Psoas muscle (tissue), 8 donors: ENCODE measurements around the gene RNF212. TPM values are rescaled to one million over a fixed set of nuclear protein-coding genes. Genes with fewer than 3 reads are reported as not detected.

Experiments used
- ATAC-seq, 4 donors: fragments of 200-7000 bp; cut with Tn5 transposase; one replicate each; pipeline ENCODE4 v1.9.1; 2020; ENCODE audit warnings: moderate library complexity in 3 of 4, mild to moderate bottlenecking in 2 of 4
- DNase-seq, 2 donors: peaks; one replicate each; pipeline ENCODE4 v3.0.0-alpha.2; 2020
- H3K27ac ChIP-seq: fragments of 200-600 bp; one replicate; pipeline ENCODE4 v1.8.0; 2022
- H3K27me3 ChIP-seq, 3 donors: fragments of 200-600 bp in 1 of 3; one replicate each; pipeline versions ENCODE4 v1.6.1 to v1.8.0; 2013 to 2022; ENCODE audit warnings: low read length in 2 of 3, mild to moderate bottlenecking in 2 of 3, moderate library complexity in 1 of 3; ENCODE audit not compliant: insufficient read depth in 3 of 3
- H3K36me3 ChIP-seq, 2 donors: fragments of 200-600 bp in 1 of 2; one replicate each; pipeline versions ENCODE4 v1.6.1 to v1.8.0; 2013 to 2022; ENCODE audit warnings: low read depth in 1 of 2, mild to moderate bottlenecking in 1 of 2, moderate library complexity in 1 of 2; ENCODE audit not compliant: insufficient read depth in 1 of 2
- H3K4me1 ChIP-seq: fragments of 200-600 bp; one replicate; pipeline ENCODE4 v1.8.0; 2022
- H3K4me3 ChIP-seq: fragments of 200-600 bp; one replicate; pipeline ENCODE4 v1.8.0; 2022; ENCODE audit warnings: mild to moderate bottlenecking
- H3K9me3 ChIP-seq: fragments of 200-600 bp; one replicate; pipeline ENCODE4 v1.8.0; 2022
- CTCF ChIP-seq: fragments of 200-600 bp; IDR thresholded peaks from one replicate; pipeline ENCODE4 v1.8.0; 2022; ENCODE audit warnings: antibody characterized with exemption
- WGBS, 3 donors: extraction: QIAGEN DNeasy Blood & Tissue Kit; methylation state at CpG; one replicate each; pipeline versions ENCODE4 v1.1.6 to v1.1.7; 2013; 5-methylcytosine and 5-hydroxymethylcytosine counted together
- intact Hi-C, 2 donors: fragments of 100-400 bp; cut with DNase I; formaldehyde crosslinking; loops; one replicate each; pipeline versions ENCODE4 v1.11.0 to v1.14.2; 2022
- polyA plus RNA-seq, 3 donors: library from polyadenylated mRNA; stranded (reverse); fragments of 200-250 nt; gene quantifications; one replicate each; pipeline ENCODE4 v1.2.3, GENCODE V29; 2013
- total RNA-seq, 4 donors: library from RNA; stranded (reverse); fragmentation: NEBNext Ultra II Directional in 2 of 4; extraction: Animal tissue kit (Norgen Biotek cat#: 25700) in 2 of 4; gene quantifications; one replicate each; pipeline versions ENCODE4 v1.2.1 to v1.2.4, GENCODE V29; 2021 to 2023
- donor health status: healthy with polysubstance abuse.
- donor health status: DM: no; HTN: no; CAD: no; lungs with moderate emphysema.
- donor health status: Bipolar disorder and iron deficiency.
- donor health status: healthy.
- donor health status: DM: yes; HTN: yes; CAD: no.
- donor health status: DM: no; HTN: no; CAD: no.
- donor health status: DM: no; HTN: no; CAD: no.
- donor health status: DM: yes; HTN: yes; CAD: no.

Gene RNF212
- total and polyA plus RNA-seq, 7 donors: 0.03 to 1.5 (median 0.42) TPM

- 38 to 60% (median 47%) methylated on average over 14 of the region's 14 CpGs for WGBS, 3 donors
These were observed 68.2 kb downstream of the RNF212 start for GRCh38 chr4:1045193-1045594.

GRCh38 chr4:1044469-1045192 lies 68.7 kb downstream of the RNF212 start:
- no peak for ATAC-seq
- DNase-seq: peak; percentile 26 to 46
- Histone ChIP-seq H3K9me3 (no peaks in the 10 kb centered on the region), H3K36me3 (no peaks in the 10 kb centered on the region), H3K4me1 (no peaks in the 10 kb centered on the region), H3K27ac (no peak overlapping the region), H3K4me3 (no peak overlapping the region), H3K27me3 (peaks cover 0 to 68% (median 20%) of the 10 kb centered on the region in 3 donors)
- no peak for TF ChIP-seq CTCF
- WGBS, 3 donors: 81 to 88% (median 83%) methylated on average over 12 of the region's 12 CpGs
- intact Hi-C loops: no loop called here

More at GRCh38 chr4:1045193-1045594, 68.2 kb downstream of the RNF212 start:
- Histone ChIP-seq H3K36me3 (no peaks in the 10 kb centered on the region), H3K4me1 (no peaks in the 10 kb centered on the region), H3K4me3 (no peak overlapping the region), H3K27me3 (peaks cover 0 to 68% (median 19%) of the 10 kb centered on the region in 3 donors), H3K27ac (no peak overlapping the region), H3K9me3 (no peaks in the 10 kb centered on the region)
- DNase-seq (peak; percentile 12 to 41), ATAC-seq (no peak)
- intact Hi-C loops: no loop called here
- no peak for TF ChIP-seq CTCF

- ATAC-seq: peak; percentile 79 to 86 (median 82)
- peak; percentile 94 to 95 for DNase-seq
- intact Hi-C loops: no loop called here
- no peak for TF ChIP-seq CTCF
- Histone ChIP-seq H3K36me3 (no peaks in the 10 kb centered on the region), H3K27ac (no peak overlapping the region), H3K4me3 (no peak overlapping the region), H3K27me3 (peaks cover 0 to 61% (median 18%) of the 10 kb centered on the region in 3 donors), H3K4me1 (no peaks in the 10 kb centered on the region), H3K9me3 (no peaks in the 10 kb centered on the region)
- 29 to 43% (median 35%) methylated on average over 32 to 36 of the region's 36 CpGs for WGBS, 3 donors
These were observed 69.5 kb downstream of the RNF212 start for GRCh38 chr4:1043651-1044468.

GRCh38 chr4:1043162-1043561 lies 70.2 kb downstream of the RNF212 start:
- Histone ChIP-seq H3K36me3 (no peaks in the 10 kb centered on the region), H3K4me3 (no peak overlapping the region), H3K4me1 (no peaks in the 10 kb centered on the region), H3K27ac (no peak overlapping the region), H3K27me3 (peaks cover 0 to 61% (median 16%) of the 10 kb centered on the region in 3 donors), H3K9me3 (no peaks in the 10 kb centered on the region)
- ATAC-seq (no peak), DNase-seq (no peak)
- intact Hi-C loops: no loop called here
- TF ChIP-seq CTCF: no peak
- WGBS, 3 donors: 53 to 64% (median 54%) methylated on average over 7 of the region's 7 CpGs
